ENCODE results near the gene ITPR1.
A peak's percentile ranks its signal among the peaks of the same experiment; 100 is the strongest.

ITPR1 gene

GRCh38 chr3:4738737-4739274, 245.7 kb downstream of the ITPR1 start:
- TF ChIP-seq CTCF (IDR thresholded peaks at IDR 0.05; ENCODE audit: low read depth, low read length) = no peak
- peak; percentile 29 to 97 for DNase-seq (ENCODE audit: low read depth in 2 of 2)
- H3K4me3 ChIP-seq (replicated peaks in 1 of 2; ENCODE audit: low read depth in 2 of 2, low read length in 2 of 2) = no peak overlapping the region

GRCh38 chr3:4739289-4740236, 246.4 kb downstream of the ITPR1 start:
- DNase-seq (ENCODE audit: low read depth in 2 of 2) = no peak
- no peak overlapping the region for H3K4me3 ChIP-seq (replicated peaks in 1 of 2; ENCODE audit: low read depth in 2 of 2, low read length in 2 of 2)
- no peak for TF ChIP-seq CTCF (IDR thresholded peaks at IDR 0.05; ENCODE audit: low read depth, low read length)

- H3K4me3 ChIP-seq (replicated peaks in 1 of 2; ENCODE audit: low read depth in 2 of 2, low read length in 2 of 2) = no peak overlapping the region
- no peak for TF ChIP-seq CTCF (IDR thresholded peaks at IDR 0.05; ENCODE audit: low read depth, low read length)
- peak; percentile 69 to 74 for DNase-seq (ENCODE audit: low read depth in 2 of 2)
These were observed 247.4 kb downstream of the ITPR1 start for GRCh38 chr3:4740397-4741105.

- no peak for DNase-seq (ENCODE audit: low read depth in 2 of 2)
- no peak overlapping the region for H3K4me3 ChIP-seq (replicated peaks in 1 of 2; ENCODE audit: low read depth in 2 of 2, low read length in 2 of 2)
- TF ChIP-seq CTCF (IDR thresholded peaks at IDR 0.05; ENCODE audit: low read depth, low read length) = no peak
These were observed 247.9 kb downstream of the ITPR1 start for GRCh38 chr3:4741106-4741403.

GRCh38 chr3:4741404-4742307, 248.5 kb downstream of the ITPR1 start:
- H3K4me3 ChIP-seq (replicated peaks in 1 of 2; ENCODE audit: low read depth in 2 of 2, low read length in 2 of 2) = no peak overlapping the region
- no peak for TF ChIP-seq CTCF (IDR thresholded peaks at IDR 0.05; ENCODE audit: low read depth, low read length)
- DNase-seq (ENCODE audit: low read depth in 2 of 2) = peak; percentile 98 to 99

GRCh38 chr3:4742359-4742758, 249.2 kb downstream of the ITPR1 start:
- peak in 1 of 2 donors; percentile 59 for DNase-seq (ENCODE audit: low read depth in 2 of 2)
- H3K4me3 ChIP-seq (replicated peaks in 1 of 2; ENCODE audit: low read depth in 2 of 2, low read length in 2 of 2) = no peak overlapping the region
- TF ChIP-seq CTCF (IDR thresholded peaks at IDR 0.05; ENCODE audit: low read depth, low read length) = no peak

Data from cardiac fibroblast (primary cell).